Upper lobe of left lung (tissue), 6 donors: Measurements from ENCODE around the gene RAD21L1. TPM values are rescaled to one million over a fixed set of nuclear protein-coding genes. Genes with fewer than 3 reads are reported as not detected.

Source experiments
- ATAC-seq, 2 donors: fragments of 200-7000 bp; cut with Tn5 transposase; one replicate each; pipeline ENCODE4 v1.9.1; 2022; ENCODE audit warnings: mild to moderate bottlenecking in 2 of 2, moderate library complexity in 2 of 2; ENCODE audit not compliant: low FRiP score in 2 of 2
- DNase-seq, 2 donors: peaks; one replicate each; pipeline ENCODE4 v3.0.0-alpha.2; 2019 to 2020
- H3K27ac ChIP-seq, 4 donors: fragments of 200-600 bp; sonication (generic); one replicate each; pipeline ENCODE4 v1.5.1; 2016 to 2019
- H3K27me3 ChIP-seq, 4 donors: fragments of 200-600 bp; sonication (generic); one replicate each; pipeline ENCODE4 v1.5.1; 2017 to 2019
- H3K36me3 ChIP-seq, 4 donors: fragments of 200-600 bp; sonication (generic); one replicate each; pipeline ENCODE4 v1.5.1; 2016 to 2019
- H3K4me1 ChIP-seq, 4 donors: fragments of 200-600 bp; sonication (generic); one replicate each; pipeline ENCODE4 v1.5.1; 2018 to 2019
- H3K4me3 ChIP-seq, 4 donors: fragments of 200-600 bp; sonication (generic); one replicate each; pipeline ENCODE4 v1.5.1; 2017 to 2019; ENCODE audit warnings: mild to moderate bottlenecking in 2 of 4, moderate library complexity in 1 of 4
- H3K9me3 ChIP-seq, 4 donors: fragments of 200-600 bp; sonication (generic); one replicate each; pipeline ENCODE4 v1.5.1; 2018 to 2019
- EP300 ChIP-seq, 4 donors: sonication (generic); formaldehyde crosslinking; IDR thresholded peaks; one replicate each; pipeline ENCODE4 v1.5.1; 2017; ENCODE audit warnings: antibody characterized with exemption in 4 of 4, control low read depth in 2 of 4
- POLR2A ChIP-seq, 4 donors: fragments of 450-650 bp; IDR thresholded peaks; one replicate each; pipeline ENCODE4 v1.5.1; 2016 to 2017; ENCODE audit warnings: antibody characterized with exemption in 4 of 4, mild to moderate bottlenecking in 2 of 4
- POLR2AphosphoS5 ChIP-seq, 2 donors: sonication (generic); formaldehyde crosslinking; IDR thresholded peaks; one replicate each; pipeline ENCODE4 v1.5.1; 2017; ENCODE audit warnings: antibody characterized with exemption in 2 of 2
- WGBS, 2 donors: methylation state at CpG; one replicate each; pipeline ENCODE4 v1.1.5; 2017 to 2018; 5-methylcytosine and 5-hydroxymethylcytosine counted together
- total RNA-seq, 6 donors: library from RNA; depleted of rRNA in 4 of 6; stranded (reverse); fragments of >200 nt in 4 of 6; gene quantifications; one replicate each; pipeline versions ENCODE4 v1.1.0 to v1.2.1, GENCODE V29; 2016 to 2021
- TF ChIP-seq, protein P1 (sequence below), 6 experiments: fragments of 450-650 bp in 4 of 6; fragments of 200-600 bp in 2 of 6; sonication (generic) in 2 of 6; IDR thresholded peaks; one replicate each; pipeline ENCODE4 v1.5.1; 2016 to 2019; ENCODE audit warnings: antibody characterized with exemption in 6 of 6
- donor health status: DM: no; HTN: no; CAD: no; lungs with moderate emphysema.
- donor health status: DM: no; HTN: yes; CAD: no; lungs with severe emphysema.

The RAD21L1 gene
- total RNA-seq, 6 donors from 2014 or later: not detected

DNA sequence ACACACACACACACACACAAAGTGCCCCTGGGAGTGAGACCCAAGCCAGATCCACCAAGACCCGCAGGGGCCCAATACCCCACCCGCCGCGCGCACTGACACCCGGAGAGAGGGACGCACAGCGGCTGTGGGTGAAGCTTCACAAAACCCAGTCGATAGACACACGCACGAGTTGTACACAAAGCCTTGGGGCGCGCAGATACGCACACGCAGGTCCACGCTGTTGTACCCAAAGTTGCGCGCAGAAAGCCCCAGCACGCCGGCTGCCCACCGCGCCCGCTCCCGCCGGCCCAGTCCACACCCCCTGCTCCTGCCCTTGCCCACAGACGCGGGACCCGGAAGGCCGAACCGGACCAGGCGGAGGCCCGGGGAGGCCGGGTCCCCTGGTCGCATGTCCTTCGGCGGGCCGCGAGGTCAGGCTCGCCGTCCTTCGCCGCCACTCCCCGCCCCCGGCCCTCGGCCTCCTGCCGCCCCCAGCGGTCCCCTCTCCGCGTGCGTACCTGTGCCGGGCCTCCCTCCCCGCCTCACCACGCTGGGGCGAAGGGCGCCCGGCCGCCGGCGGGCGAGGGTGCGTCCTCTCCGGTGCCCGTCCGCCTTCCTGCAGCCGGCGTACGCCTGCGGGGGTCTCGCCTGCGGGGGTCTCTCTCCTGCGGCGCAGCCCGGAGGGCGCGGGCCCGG lies 41.1 kb upstream of the RAD21L1 start, which contains the start of gene TMEM74B:
Gene TMEM74B, minus strand, starts transcription at position 344 of the 678 bp plus-strand sequence. CDS start 1,180 bp downstream, outside the sequence.
- WGBS, 2 donors: 7% methylated on average over 26 of the region's 76 CpGs; no CpG with 5 or more reads in 1 of the 2 donors
- H3K4me1 ChIP-seq: peaks cover 13 to 24% (median 20%) of the 10 kb centered on the region in 4 donors
- peaks cover 0 to 14% (median 0%) of the 10 kb centered on the region in 4 donors for H3K36me3 ChIP-seq
- no peak for TF ChIP-seq POLR2A (IDR thresholded peaks at IDR 0.05)
- TF ChIP-seq POLR2AphosphoS5 (IDR thresholded peaks at IDR 0.05): no peak
- TF ChIP-seq, protein P1, sequence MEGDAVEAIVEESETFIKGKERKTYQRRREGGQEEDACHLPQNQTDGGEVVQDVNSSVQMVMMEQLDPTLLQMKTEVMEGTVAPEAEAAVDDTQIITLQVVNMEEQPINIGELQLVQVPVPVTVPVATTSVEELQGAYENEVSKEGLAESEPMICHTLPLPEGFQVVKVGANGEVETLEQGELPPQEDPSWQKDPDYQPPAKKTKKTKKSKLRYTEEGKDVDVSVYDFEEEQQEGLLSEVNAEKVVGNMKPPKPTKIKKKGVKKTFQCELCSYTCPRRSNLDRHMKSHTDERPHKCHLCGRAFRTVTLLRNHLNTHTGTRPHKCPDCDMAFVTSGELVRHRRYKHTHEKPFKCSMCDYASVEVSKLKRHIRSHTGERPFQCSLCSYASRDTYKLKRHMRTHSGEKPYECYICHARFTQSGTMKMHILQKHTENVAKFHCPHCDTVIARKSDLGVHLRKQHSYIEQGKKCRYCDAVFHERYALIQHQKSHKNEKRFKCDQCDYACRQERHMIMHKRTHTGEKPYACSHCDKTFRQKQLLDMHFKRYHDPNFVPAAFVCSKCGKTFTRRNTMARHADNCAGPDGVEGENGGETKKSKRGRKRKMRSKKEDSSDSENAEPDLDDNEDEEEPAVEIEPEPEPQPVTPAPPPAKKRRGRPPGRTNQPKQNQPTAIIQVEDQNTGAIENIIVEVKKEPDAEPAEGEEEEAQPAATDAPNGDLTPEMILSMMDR (IDR thresholded peaks at IDR 0.05): no peak
- no peak for TF ChIP-seq EP300 (IDR thresholded peaks at IDR 0.05)
- DNase-seq (peak in 1 of 2 donors; percentile 86), ATAC-seq (no peak)
- peak within 1 kb of the TSS; percentile 50 to 69 (median 56) for H3K4me3 ChIP-seq
- no peaks in the 10 kb centered on the region for H3K9me3 ChIP-seq
- H3K27me3 ChIP-seq: peaks cover 0 to 16% (median 7%) of the 10 kb centered on the region in 4 donors
- H3K27ac ChIP-seq: peak within 1 kb of the TSS; percentile 48 to 81 (median 70)

- Histone ChIP-seq H3K4me1 (peaks cover 13 to 24% (median 20%) of the 10 kb centered on the region in 4 donors), H3K36me3 (peaks cover 0 to 11% (median 0%) of the 10 kb centered on the region in 4 donors), H3K4me3 (peak overlapping the region; percentile 50 to 69 (median 56)), H3K27ac (peak overlapping the region; percentile 28 to 81 (median 70)), H3K9me3 (no peaks in the 10 kb centered on the region), H3K27me3 (peaks cover 0 to 16% (median 7%) of the 10 kb centered on the region in 4 donors)
- WGBS, 2 donors: 3% methylated on average over 6 of the region's 54 CpGs; no CpG with 5 or more reads in 1 of the 2 donors
- ATAC-seq (peak in 1 of 2 donors; percentile 13), DNase-seq (peak in 1 of 2 donors; percentile 85)
- no peak for TF ChIP-seq POLR2A (IDR thresholded peaks at IDR 0.05)
- TF ChIP-seq EP300 (IDR thresholded peaks at IDR 0.05): no peak
- TF ChIP-seq, protein P1 (IDR thresholded peaks at IDR 0.05): no peak
- TF ChIP-seq POLR2AphosphoS5 (IDR thresholded peaks at IDR 0.05): no peak
These were observed 40.5 kb upstream of the RAD21L1 start for GRCh38 chr20:1185316-1185741.

GRCh38 chr20:1185790-1186334 lies 40.0 kb upstream of the RAD21L1 start:
- H3K36me3 ChIP-seq: peaks cover 0 to 6% (median 0%) of the 10 kb centered on the region in 4 donors
- DNase-seq (peak; percentile 36 to 87), ATAC-seq (peak; percentile 27 to 58)
- peaks cover 13 to 24% (median 20%) of the 10 kb centered on the region in 4 donors for H3K4me1 ChIP-seq
- peaks cover 0 to 16% (median 7%) of the 10 kb centered on the region in 4 donors for H3K27me3 ChIP-seq
- no peaks in the 10 kb centered on the region for H3K9me3 ChIP-seq
- peak overlapping the region; percentile 50 to 69 (median 56) for H3K4me3 ChIP-seq
- TF ChIP-seq POLR2AphosphoS5 (IDR thresholded peaks at IDR 0.05): no peak
- TF ChIP-seq, protein P1 (IDR thresholded peaks at IDR 0.05): peak in 5 of 6 experiments; percentile 12 to 48 (median 43)
- TF ChIP-seq POLR2A (IDR thresholded peaks at IDR 0.05): no peak
- peak overlapping the region; percentile 48 to 81 (median 70) for H3K27ac ChIP-seq
- WGBS, 2 donors: 11 to 34% methylated on average over 7 to 20 of the region's 20 CpGs

GRCh38 chr20:1186367-1186991 lies 39.4 kb upstream of the RAD21L1 start:
- no peak for ATAC-seq
- no peak overlapping the region for H3K4me3 ChIP-seq
- peaks cover 13 to 24% (median 20%) of the 10 kb centered on the region in 4 donors for H3K4me1 ChIP-seq

More at GRCh38 chr20:1186367-1186991, 39.4 kb upstream of the RAD21L1 start:
- WGBS, 2 donors: 76 to 78% methylated on average over 13 of the region's 13 CpGs
- no peaks in the 10 kb centered on the region for H3K9me3 ChIP-seq
- TF ChIP-seq POLR2A (IDR thresholded peaks at IDR 0.05): no peak
- TF ChIP-seq EP300 (IDR thresholded peaks at IDR 0.05): no peak
- no peak for TF ChIP-seq POLR2AphosphoS5 (IDR thresholded peaks at IDR 0.05)
- TF ChIP-seq, protein P1 (IDR thresholded peaks at IDR 0.05): no peak
- peak overlapping the region in 3 of 4 donors; percentile 48 to 81 (median 78) for H3K27ac ChIP-seq
- peaks cover 0 to 16% (median 7%) of the 10 kb centered on the region in 4 donors for H3K27me3 ChIP-seq
- no peaks in the 10 kb centered on the region for H3K36me3 ChIP-seq
- no peak for DNase-seq
